Measurements from ENCODE around the gene TRIM4. TPM values are rescaled to one million over a fixed set of nuclear protein-coding genes. Genes with fewer than 3 reads are reported as not detected.
"Not testable (repeated sequence)": the region's sequence is repeated elsewhere in the genome, so short reads cannot be mapped to it uniquely, and the experiment has no call there.

Gene TRIM4
- polyA plus RNA-seq, 1 experiment = 18.6 TPM

DNA sequence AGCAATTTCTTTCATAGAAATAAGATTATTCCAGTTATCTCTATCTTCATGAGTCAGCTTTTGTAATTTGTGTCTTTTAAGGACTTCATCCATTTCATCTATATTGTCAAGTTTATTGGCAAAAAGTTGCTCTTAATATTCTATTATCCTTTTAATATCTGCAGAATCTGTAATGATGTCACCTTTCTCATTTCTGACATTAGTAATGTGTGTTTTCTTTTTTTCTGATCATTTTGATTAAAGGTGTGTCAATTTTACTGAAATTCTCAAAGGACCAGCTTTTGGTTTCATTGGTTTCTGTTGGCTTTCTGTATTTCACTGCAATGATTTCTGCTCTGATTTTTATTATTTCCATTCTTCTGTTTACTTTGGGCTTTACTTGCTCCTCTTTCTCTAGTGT, 24.6 kb downstream of the TRIM4 start:
- Histone ChIP-seq H3K36me3 (ENCODE audit: control insufficient read depth, insufficient read depth, low read length) (no peaks in the 10 kb centered on the region), H3K27me3 (ENCODE audit: control insufficient read depth, insufficient read depth, low read length) (no peaks in the 10 kb centered on the region), H3K4me3 (ENCODE audit: low read depth, low read length) (no peak overlapping the region)
- TF ChIP-seq, protein P1, sequence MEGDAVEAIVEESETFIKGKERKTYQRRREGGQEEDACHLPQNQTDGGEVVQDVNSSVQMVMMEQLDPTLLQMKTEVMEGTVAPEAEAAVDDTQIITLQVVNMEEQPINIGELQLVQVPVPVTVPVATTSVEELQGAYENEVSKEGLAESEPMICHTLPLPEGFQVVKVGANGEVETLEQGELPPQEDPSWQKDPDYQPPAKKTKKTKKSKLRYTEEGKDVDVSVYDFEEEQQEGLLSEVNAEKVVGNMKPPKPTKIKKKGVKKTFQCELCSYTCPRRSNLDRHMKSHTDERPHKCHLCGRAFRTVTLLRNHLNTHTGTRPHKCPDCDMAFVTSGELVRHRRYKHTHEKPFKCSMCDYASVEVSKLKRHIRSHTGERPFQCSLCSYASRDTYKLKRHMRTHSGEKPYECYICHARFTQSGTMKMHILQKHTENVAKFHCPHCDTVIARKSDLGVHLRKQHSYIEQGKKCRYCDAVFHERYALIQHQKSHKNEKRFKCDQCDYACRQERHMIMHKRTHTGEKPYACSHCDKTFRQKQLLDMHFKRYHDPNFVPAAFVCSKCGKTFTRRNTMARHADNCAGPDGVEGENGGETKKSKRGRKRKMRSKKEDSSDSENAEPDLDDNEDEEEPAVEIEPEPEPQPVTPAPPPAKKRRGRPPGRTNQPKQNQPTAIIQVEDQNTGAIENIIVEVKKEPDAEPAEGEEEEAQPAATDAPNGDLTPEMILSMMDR (IDR thresholded peaks at IDR 0.05; ENCODE audit: insufficient read depth, low read depth, low read length) = no peak
- ChIA-PET POLR2A (no interaction called here), CTCF (no interaction called here)
- DNase-seq (ENCODE audit: low read depth) = no peak

DNA sequence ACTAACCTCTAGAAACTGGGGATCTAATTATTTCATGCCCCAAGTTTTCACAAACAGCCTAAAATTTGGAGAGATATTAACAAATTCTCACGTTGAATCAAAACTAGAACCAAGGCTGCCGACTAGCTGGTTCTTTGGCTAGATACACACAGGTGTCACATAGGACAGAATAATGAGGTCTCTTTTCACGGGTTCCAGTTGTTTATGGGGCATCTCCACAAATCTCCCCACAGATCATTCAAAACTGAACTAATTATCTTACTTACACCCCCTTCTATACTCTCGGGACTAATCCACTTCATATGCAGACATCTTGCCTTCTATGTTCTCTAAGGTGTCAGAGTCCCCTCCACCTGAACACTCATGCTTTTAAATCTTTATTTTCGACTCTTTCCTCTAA, 26.1 kb downstream of the TRIM4 start:
- TF ChIP-seq, protein P1 (IDR thresholded peaks at IDR 0.05; ENCODE audit: insufficient read depth, low read depth, low read length) = no peak
- no peaks in the 10 kb centered on the region for H3K27me3 ChIP-seq (ENCODE audit: control insufficient read depth, insufficient read depth, low read length)
- no peaks in the 10 kb centered on the region for H3K36me3 ChIP-seq (ENCODE audit: control insufficient read depth, insufficient read depth, low read length)
- DNase-seq (ENCODE audit: low read depth) = no peak
- no peak overlapping the region for H3K4me3 ChIP-seq (ENCODE audit: low read depth, low read length)
- ChIA-PET POLR2A (no interaction called here), CTCF (no interaction called here)

DNA sequence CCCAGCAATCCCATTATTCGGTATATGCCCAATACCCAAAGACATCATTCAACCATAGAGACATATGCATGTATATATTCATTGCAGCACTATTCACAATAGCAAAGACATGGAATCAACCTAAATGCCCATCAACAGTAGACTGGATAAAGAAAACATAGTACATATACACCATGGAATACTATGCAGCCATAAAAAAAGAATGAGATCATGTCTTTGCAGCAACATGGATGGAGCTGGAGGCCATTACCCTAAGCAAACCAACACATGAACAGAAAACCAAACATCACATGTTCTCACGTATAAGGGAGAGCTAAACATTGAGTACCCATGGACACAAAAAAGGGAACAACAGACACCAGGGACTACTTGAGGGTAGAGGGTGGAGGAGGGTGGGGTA, 29.0 kb downstream of the TRIM4 start:
- POLR2A ChIA-PET; H3K36me3 ChIP-seq (ENCODE audit: control insufficient read depth, insufficient read depth, low read length); DNase-seq (ENCODE audit: low read depth); H3K27me3 ChIP-seq (ENCODE audit: control insufficient read depth, insufficient read depth, low read length); CTCF ChIA-PET; H3K4me3 ChIP-seq (ENCODE audit: low read depth, low read length): not testable (repeated sequence)

DNA sequence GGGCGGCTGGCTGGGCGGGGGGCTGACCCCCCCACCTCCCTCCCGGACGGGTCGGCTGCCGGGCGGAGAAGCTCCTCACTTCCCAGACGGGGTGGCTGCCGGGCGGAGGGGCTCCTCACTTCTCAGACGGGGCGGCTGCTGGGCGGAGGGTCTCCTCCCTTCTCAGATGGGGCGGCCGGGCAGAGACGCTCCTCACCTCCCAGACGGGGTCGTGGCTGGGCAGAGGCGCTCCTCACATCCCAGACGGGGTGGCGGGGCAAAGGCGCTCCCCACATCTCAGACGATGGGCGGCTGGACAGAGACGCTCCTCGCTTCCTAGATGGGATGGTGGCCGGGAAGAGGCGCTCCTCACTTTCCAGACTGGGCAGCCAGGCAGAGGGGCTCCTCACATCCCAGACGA, 31.0 kb downstream of the TRIM4 start:
- H3K4me3 ChIP-seq (ENCODE audit: low read depth, low read length); CTCF ChIA-PET; H3K27me3 ChIP-seq (ENCODE audit: control insufficient read depth, insufficient read depth, low read length); POLR2A ChIA-PET; H3K36me3 ChIP-seq (ENCODE audit: control insufficient read depth, insufficient read depth, low read length); DNase-seq (ENCODE audit: low read depth): not testable (repeated sequence)

DNA sequence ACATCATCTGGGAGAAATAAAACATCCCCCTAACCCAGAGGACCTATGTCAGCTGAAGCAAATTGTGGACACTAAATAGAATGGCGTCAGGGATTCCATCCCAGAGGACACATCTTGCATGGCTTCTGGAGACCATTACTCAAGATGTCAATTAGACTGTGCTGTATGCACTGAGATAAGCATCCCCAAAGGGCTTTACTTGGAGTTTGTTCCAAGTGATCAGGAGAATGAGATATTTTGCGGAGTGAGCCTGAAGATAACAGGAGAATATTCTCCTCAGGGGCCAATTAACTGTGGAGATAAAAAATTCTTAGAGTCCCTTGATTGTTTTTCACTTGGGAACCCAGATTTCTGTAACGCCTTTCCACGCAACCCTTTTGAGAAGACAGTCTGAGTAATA, 38.0 kb downstream of the TRIM4 start:
- Histone ChIP-seq H3K27me3 (ENCODE audit: control insufficient read depth, insufficient read depth, low read length) (no peaks in the 10 kb centered on the region), H3K36me3 (ENCODE audit: control insufficient read depth, insufficient read depth, low read length) (no peaks in the 10 kb centered on the region), H3K4me3 (ENCODE audit: low read depth, low read length) (no peak overlapping the region)
- ChIA-PET CTCF (no interaction called here), POLR2A (no interaction called here)
- TF ChIP-seq, protein P1 (IDR thresholded peaks at IDR 0.05; ENCODE audit: insufficient read depth, low read depth, low read length) = no peak
- no peak for DNase-seq (ENCODE audit: low read depth)

DNA sequence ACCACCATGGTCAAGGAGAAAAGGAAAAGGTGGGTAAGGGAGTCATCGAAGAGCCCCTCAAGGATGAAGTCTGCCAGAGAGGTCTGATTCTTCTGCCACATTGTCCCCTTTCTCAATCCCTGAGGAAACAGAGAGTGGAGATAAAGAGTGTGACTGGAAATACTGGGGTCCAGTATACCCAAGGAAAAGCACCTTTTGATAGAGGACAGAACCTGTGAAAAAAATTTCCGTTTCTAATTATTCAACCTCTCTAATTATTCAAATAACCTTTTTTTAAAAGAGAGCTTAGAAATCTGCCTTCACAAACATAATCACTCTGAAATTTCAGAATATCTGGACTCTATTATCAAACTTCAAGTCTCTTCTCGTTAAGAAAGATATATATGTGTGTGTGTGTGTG, 42.4 kb downstream of the TRIM4 start, which contains the start of gene OR2AE1:
TSS of gene OR2AE1 (minus strand) at position 101 of the 400 bp plus-strand sequence. CDS start at position 101, 0 bp downstream.
- no peak for DNase-seq (ENCODE audit: low read depth)
- no peaks in the 10 kb centered on the region for H3K27me3 ChIP-seq (ENCODE audit: control insufficient read depth, insufficient read depth, low read length)
- ChIA-PET CTCF (interaction anchor here (0.6 kb wide), 1 partner anchor 117 kb away, joined by 3 read pairs; no protein-coding TSS in a partner anchor), POLR2A (no interaction called here)
- H3K36me3 ChIP-seq (ENCODE audit: control insufficient read depth, insufficient read depth, low read length) = no peaks in the 10 kb centered on the region
- TF ChIP-seq, protein P1 (IDR thresholded peaks at IDR 0.05; ENCODE audit: insufficient read depth, low read depth, low read length) = no peak
- no peak within 1 kb of the TSS for H3K4me3 ChIP-seq (ENCODE audit: low read depth, low read length)

Data from BJ (cell line).